GM13976 (cell line): ENCODE data around the gene POTEC.
"Not testable (repeated sequence)": the region's sequence is repeated elsewhere in the genome, so short reads cannot be mapped to it uniquely, and the experiment has no call there.

ENCODE experiments used
- DNase-seq: peaks from one replicate; pipeline ENCODE4 v3.0.0; 2012; ENCODE audit warnings: low spot score
- in situ Hi-C: fragments of 300-500 bp; cut with MboI; formaldehyde crosslinking; loops from one replicate; pipeline ENCODE4 v1.12.0; 2022; ENCODE audit warnings: low sequenced_read_pairs, mixed read lengths, inconsistent platforms; ENCODE audit not compliant: unreplicated experiment

Gene POTEC

DNA sequence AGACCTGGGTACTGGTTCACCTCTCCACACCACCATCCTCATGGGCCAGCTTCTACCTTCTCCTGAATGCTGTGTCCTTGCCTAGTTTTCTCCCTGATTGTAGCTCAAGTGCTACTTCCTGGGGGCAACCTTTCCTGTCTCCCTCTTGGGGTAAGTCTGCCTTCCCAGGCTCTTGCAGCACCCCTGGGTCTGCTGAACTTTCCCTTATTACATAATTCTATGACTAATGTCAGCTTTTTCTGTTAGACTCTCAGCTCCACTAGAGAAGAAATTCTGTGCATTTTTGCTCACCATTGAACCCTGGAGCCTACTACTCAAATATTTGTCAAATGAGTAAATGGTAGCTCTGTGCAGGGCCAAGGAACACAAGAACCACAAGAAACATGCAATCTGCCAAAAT lies 73.4 kb downstream of the POTEC start:
- DNase-seq = not testable (repeated sequence)

GRCh38 chr18:14465989-14466388 lies 77.4 kb downstream of the POTEC start:
- in situ Hi-C loops, DNase-seq: not testable (repeated sequence)

More for the DNA sequence above, 73.4 kb downstream of the POTEC start:
- in situ Hi-C loops = not testable (repeated sequence)
